Ishikawa (cell line): ENCODE data around the gene RNF10.

Experiments used
- CEBPB ChIP-seq: IDR thresholded peaks from 2 replicates; pipeline ENCODE4 v1.6.1; 2012
- CREB1 ChIP-seq: IDR thresholded peaks from 2 replicates; pipeline ENCODE4 v1.6.1; 2012; ENCODE audit warnings: low read depth
- EGR1 ChIP-seq: IDR thresholded peaks from 2 replicates; pipeline ENCODE4 v1.6.1; 2012
- EP300 ChIP-seq: IDR thresholded peaks from 2 replicates; pipeline ENCODE4 v1.6.1; 2012; ENCODE audit warnings: borderline replicate concordance
- FOXM1 ChIP-seq: IDR thresholded peaks from 2 replicates; pipeline ENCODE4 v1.6.1; 2012; ENCODE audit warnings: low read depth, borderline replicate concordance
- MAX ChIP-seq: IDR thresholded peaks from 2 replicates; pipeline ENCODE4 v1.6.1; 2012
- NFIC ChIP-seq: IDR thresholded peaks from 2 replicates; pipeline ENCODE4 v1.6.1; 2012
- RAD21 ChIP-seq: IDR thresholded peaks from 2 replicates; pipeline ENCODE4 v1.6.1; 2012; ENCODE audit warnings: low read depth
- REST ChIP-seq: IDR thresholded peaks from 2 replicates; pipeline ENCODE4 v1.6.1; 2012; ENCODE audit warnings: low read depth, mild to moderate bottlenecking
- TAF1 ChIP-seq: IDR thresholded peaks from 2 replicates; pipeline ENCODE4 v1.6.1; 2012; ENCODE audit warnings: low read depth, mild to moderate bottlenecking
- TCF12 ChIP-seq: IDR thresholded peaks from 2 replicates; pipeline ENCODE4 v1.6.1; 2012; ENCODE audit warnings: low read depth
- TEAD4 ChIP-seq: IDR thresholded peaks from 2 replicates; pipeline ENCODE4 v1.6.1; 2012
- USF1 ChIP-seq: IDR thresholded peaks from 2 replicates; pipeline ENCODE4 v1.6.1; 2012
- YY1 ChIP-seq: IDR thresholded peaks from 2 replicates; pipeline ENCODE4 v1.6.1; 2012; ENCODE audit warnings: low read depth
- ZBTB7A ChIP-seq: IDR thresholded peaks from 2 replicates; pipeline ENCODE4 v1.6.1; 2012; ENCODE audit warnings: low read depth

RNF10 gene

GRCh38 chr12:120534203-120534702, at the start of gene RNF10:
Gene RNF10, plus strand, starts transcription at chr12:120534356. Its CDS starts 456 bp downstream, at chr12:120534812.
- TF ChIP-seq TAF1 (peak; percentile 70), ZBTB7A (no peak), YY1 (peak; percentile 78), CREB1 (no peak), USF1 (no peak), FOXM1 (no peak), EP300 (no peak), NFIC (no peak), TEAD4 (no peak), CEBPB (no peak), MAX (peak; percentile 50; the same call in 1 of the 2 replicates), REST (no peak), RAD21 (no peak), TCF12 (0 out of 2 replicates have a peak, but pooled peaks have one; percentile 15), EGR1 (no peak)

GRCh38 chr12:120485961-120486881, 47.9 kb upstream of the RNF10 start:
- TF ChIP-seq TAF1 (no peak), RAD21 (no peak), YY1 (no peak), CREB1 (no peak), EP300 (no peak), MAX (no peak), EGR1 (no peak), FOXM1 (no peak), TEAD4 (no peak), REST (no peak), NFIC (no peak), CEBPB (no peak), ZBTB7A (no peak), USF1 (no peak), TCF12 (no peak)

GRCh38 chr12:120488057-120488640, 46.0 kb upstream of the RNF10 start:
- no peak for TF ChIP-seq USF1

GRCh38 chr12:120489018-120489417, 45.1 kb upstream of the RNF10 start:
- TF ChIP-seq YY1 (no peak), NFIC (0 out of 2 replicates have a peak, but pooled peaks have one; percentile 24), EGR1 (no peak), MAX (no peak), CEBPB (no peak), CREB1 (no peak)

GRCh38 chr12:120490325-120490724, 43.8 kb upstream of the RNF10 start:
- TF ChIP-seq YY1 (no peak), USF1 (no peak), RAD21 (no peak), FOXM1 (no peak), TCF12 (no peak), TEAD4 (no peak), MAX (no peak), EGR1 (no peak), REST (no peak), CEBPB (no peak), CREB1 (no peak)
